GM19025 (cell line): ENCODE data around the gene EXD1.
"Not testable (repeated sequence)": the region's sequence is repeated elsewhere in the genome, so short reads cannot be mapped to it uniquely, and the experiment has no call there.

Experiments used
- ATAC-seq: cut with Tn5 transposase; IDR thresholded peaks from one replicate; pipeline ENCODE4 v1.9.1; 2021; ENCODE audit warnings: mild to moderate bottlenecking, low read depth, moderate library complexity; ENCODE audit not compliant: unreplicated experiment

Gene EXD1

DNA sequence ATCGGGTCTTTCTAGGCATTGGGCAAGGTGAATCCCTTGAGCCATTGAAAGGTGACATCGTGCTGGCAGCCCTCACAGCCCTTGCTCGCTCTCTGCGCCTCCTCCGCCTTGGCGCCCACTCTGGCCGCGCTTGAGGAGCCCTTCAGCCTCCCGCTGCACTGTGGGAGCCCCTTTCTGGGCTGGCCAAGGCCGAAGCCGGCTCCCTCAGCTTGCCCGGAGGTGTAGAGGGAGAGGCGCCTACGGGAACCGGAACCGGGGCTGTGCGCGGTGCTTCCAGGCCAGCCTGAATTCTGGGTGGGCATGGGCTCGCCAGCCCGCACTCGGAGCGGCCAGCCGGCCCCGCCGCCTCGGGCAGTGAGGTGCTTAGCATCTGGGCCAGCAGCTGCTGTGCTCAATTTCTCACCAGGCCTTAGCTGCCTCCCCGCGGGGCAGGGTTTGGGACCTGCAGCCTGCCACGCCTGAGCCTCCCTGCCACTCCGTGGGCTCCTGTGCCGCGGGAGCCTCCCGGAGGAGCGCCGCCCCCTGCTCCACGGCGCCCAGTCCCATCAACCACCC is 79.0 kb downstream of the EXD1 start:
- no peak for ATAC-seq

DNA sequence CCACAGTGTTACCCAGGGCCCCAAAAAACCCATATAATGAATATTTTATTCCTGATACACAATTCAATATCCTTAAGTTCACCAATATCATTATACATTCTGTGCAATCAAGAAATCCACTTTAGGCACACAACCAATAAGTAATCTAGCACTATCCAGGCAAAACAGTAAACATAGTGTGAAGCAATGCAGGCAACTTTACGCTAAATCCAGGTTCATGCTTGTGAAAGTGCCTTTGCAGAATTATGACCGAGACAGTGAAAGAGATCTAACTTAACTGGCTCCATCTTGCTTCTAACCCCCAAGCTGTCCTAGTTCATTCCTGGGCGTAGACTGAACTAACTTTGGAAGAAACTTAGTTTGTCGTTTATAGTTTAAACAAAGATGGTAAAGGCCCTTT is 80.3 kb downstream of the EXD1 start:
- no peak for ATAC-seq

DNA sequence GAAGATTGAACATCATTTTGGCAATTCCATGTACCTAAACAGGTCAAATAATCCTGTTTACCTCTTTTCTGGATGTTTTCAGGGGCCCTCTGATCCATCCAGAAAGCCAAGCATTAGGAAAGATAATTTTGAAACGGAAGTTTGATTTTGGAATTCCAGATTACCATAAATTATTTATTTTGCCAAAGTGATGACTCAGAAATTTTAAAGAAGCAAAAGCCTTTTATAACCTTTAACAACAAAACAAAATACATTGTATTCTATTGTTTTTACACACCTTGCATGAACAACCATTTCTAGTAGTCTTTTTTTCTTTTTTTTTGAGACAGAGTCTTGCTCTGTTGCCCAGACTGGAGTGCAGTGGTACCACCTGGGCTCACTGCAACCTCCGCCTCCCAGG is 82.5 kb downstream of the EXD1 start:
- no peak for ATAC-seq

DNA sequence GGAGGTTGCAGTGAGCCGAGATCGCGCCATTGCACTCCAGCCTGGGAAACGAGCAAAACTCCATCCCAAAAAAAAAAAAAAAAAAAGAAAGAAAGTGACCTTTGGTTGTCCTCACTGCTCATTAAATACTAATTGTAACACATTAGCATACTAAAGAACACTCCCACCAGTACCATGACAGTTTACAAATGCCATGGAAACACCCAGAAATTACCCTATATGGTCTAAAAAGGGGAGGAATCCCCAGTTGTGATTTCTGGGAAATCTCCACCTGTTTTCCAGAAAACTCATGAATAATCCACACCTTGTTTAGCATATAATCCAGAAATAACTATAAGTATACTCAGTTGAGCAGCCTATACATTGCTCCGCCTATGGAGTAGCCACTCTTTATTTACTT is 90.9 kb downstream of the EXD1 start:
- ATAC-seq = no peak

- ATAC-seq = not testable (repeated sequence)
These were observed 91.4 kb downstream of the EXD1 start for GRCh38 chr15:41139112-41139511.

DNA sequence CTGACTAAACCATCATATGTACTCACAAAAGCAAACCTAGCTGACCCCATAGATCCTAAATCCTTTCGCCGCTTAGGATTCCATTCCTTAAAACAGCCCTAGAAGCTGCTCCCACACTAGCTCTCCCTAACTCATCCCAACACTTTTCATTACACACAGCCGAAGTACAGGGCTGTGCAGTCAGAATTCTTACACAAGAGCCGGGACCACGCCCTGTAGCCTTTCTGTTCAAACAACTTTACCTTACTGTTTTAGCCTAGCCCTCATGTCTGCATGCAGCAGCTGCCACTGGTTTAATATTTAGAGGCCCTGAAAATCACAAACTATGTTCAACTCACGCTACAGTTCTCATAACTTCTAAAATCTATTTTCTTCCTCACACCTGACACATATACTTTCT is 95.0 kb downstream of the EXD1 start:
- ATAC-seq = not testable (repeated sequence)

- ATAC-seq = no peak
These were observed 97.1 kb downstream of the EXD1 start for GRCh38 chr15:41133454-41133853.
